ENCODE data around the gene SCYL1. TPM values are rescaled to one million over a fixed set of nuclear protein-coding genes. Genes with fewer than 3 reads are reported as not detected.
A peak's percentile ranks its signal among the peaks of the same experiment; 100 is the strongest.

The SCYL1 gene
- total RNA-seq, 1 experiment from 2014 or later = 53.6 TPM

GRCh38 chr11:65489035-65489705 is 35.7 kb upstream of the SCYL1 start:
- peak overlapping the region; percentile 27 for H3K4me3 Mint-ChIP-seq (ENCODE audit: low read depth, unreplicated experiment)
- no peak for DNase-seq

GRCh38 chr11:65489706-65490320 is 35.1 kb upstream of the SCYL1 start:
- CTCF ChIA-PET = interaction anchor here (1.6 to 3.3 kb wide), 2 partner anchors 11 to 18 kb away, joined by 5 to 20 read pairs; no protein-coding TSS in a partner anchor
- Mint-ChIP-seq H3K4me3 (ENCODE audit: low read depth, unreplicated experiment) (peak overlapping the region; percentile 27), H3K9me3 (ENCODE audit: low read depth, unreplicated experiment) (no peaks in the 10 kb centered on the region), H3K27ac (ENCODE audit: unreplicated experiment) (peak overlapping the region; percentile 87), H3K36me3 (ENCODE audit: insufficient read depth, unreplicated experiment) (peaks cover 62% of the 10 kb centered on the region), H3K27me3 (ENCODE audit: unreplicated experiment) (no peaks in the 10 kb centered on the region), H3K4me1 (ENCODE audit: low read depth, unreplicated experiment) (peaks cover 89% of the 10 kb centered on the region)
- no peak for DNase-seq
- no TSS peak for BruUV-seq (replicated peaks)
- intact Hi-C loops (cut with micrococcal nuclease; ENCODE audit: unreplicated experiment) = no loop called here
- TF ChIP-seq CTCF (IDR thresholded peaks at IDR 0.05; ENCODE audit: unreplicated experiment) = no peak

More at GRCh38 chr11:65489035-65489705, 35.7 kb upstream of the SCYL1 start:
- Mint-ChIP-seq H3K27me3 (ENCODE audit: unreplicated experiment) (no peaks in the 10 kb centered on the region), H3K36me3 (ENCODE audit: insufficient read depth, unreplicated experiment) (peaks cover 62% of the 10 kb centered on the region), H3K27ac (ENCODE audit: unreplicated experiment) (peak overlapping the region; percentile 94), H3K9me3 (ENCODE audit: low read depth, unreplicated experiment) (no peaks in the 10 kb centered on the region), H3K4me1 (ENCODE audit: low read depth, unreplicated experiment) (peaks cover 84% of the 10 kb centered on the region)
- CTCF ChIA-PET = interaction anchor here (1.0 to 3.3 kb wide), 3 partner anchors 10 to 69 kb away, joined by 4 to 20 read pairs (median 5); no protein-coding TSS in a partner anchor
- BruUV-seq (replicated peaks) = no TSS peak
- TF ChIP-seq CTCF (IDR thresholded peaks at IDR 0.05; ENCODE audit: unreplicated experiment) = no peak
- intact Hi-C loops (cut with micrococcal nuclease; ENCODE audit: unreplicated experiment) = no loop called here

- BruUV-seq (replicated peaks) = no TSS peak
- no peaks in the 10 kb centered on the region for H3K27me3 Mint-ChIP-seq (ENCODE audit: unreplicated experiment)
- no peak for TF ChIP-seq CTCF (IDR thresholded peaks at IDR 0.05; ENCODE audit: unreplicated experiment)
- intact Hi-C loops (cut with micrococcal nuclease; ENCODE audit: unreplicated experiment) = no loop called here
- H3K4me1 Mint-ChIP-seq (ENCODE audit: low read depth, unreplicated experiment) = peaks cover 80% of the 10 kb centered on the region
- H3K4me3 Mint-ChIP-seq (ENCODE audit: low read depth, unreplicated experiment) = peak overlapping the region; percentile 33
- no peak for DNase-seq
- no peaks in the 10 kb centered on the region for H3K9me3 Mint-ChIP-seq (ENCODE audit: low read depth, unreplicated experiment)
- H3K36me3 Mint-ChIP-seq (ENCODE audit: insufficient read depth, unreplicated experiment) = peaks cover 56% of the 10 kb centered on the region
- peak overlapping the region; percentile 87 for H3K27ac Mint-ChIP-seq (ENCODE audit: unreplicated experiment)
- CTCF ChIA-PET = interaction anchor here (0.6 to 3.0 kb wide), 8 partner anchors 9 to 1772 kb away, joined by 3 to 23 read pairs (median 8); no protein-coding TSS in a partner anchor
Observed at GRCh38 chr11:65491163-65491465, 33.8 kb upstream of the SCYL1 start.

- Mint-ChIP-seq H3K4me3 (ENCODE audit: low read depth, unreplicated experiment) (peak overlapping the region; percentile 33), H3K4me1 (ENCODE audit: low read depth, unreplicated experiment) (peaks cover 86% of the 10 kb centered on the region), H3K27me3 (ENCODE audit: unreplicated experiment) (no peaks in the 10 kb centered on the region), H3K27ac (ENCODE audit: unreplicated experiment) (peak overlapping the region; percentile 87), H3K36me3 (ENCODE audit: insufficient read depth, unreplicated experiment) (peaks cover 56% of the 10 kb centered on the region), H3K9me3 (ENCODE audit: low read depth, unreplicated experiment) (no peaks in the 10 kb centered on the region)
- intact Hi-C loops (cut with micrococcal nuclease; ENCODE audit: unreplicated experiment) = no loop called here
- peak; percentile 88 for DNase-seq
- CTCF ChIA-PET = interaction anchor here (0.6 to 3.0 kb wide), 11 partner anchors 8 to 1771 kb away, joined by 3 to 23 read pairs (median 4); no protein-coding TSS in a partner anchor
- BruUV-seq (replicated peaks) = no TSS peak
- TF ChIP-seq CTCF (IDR thresholded peaks at IDR 0.05; ENCODE audit: unreplicated experiment) = no peak
Observed at GRCh38 chr11:65491614-65492386, 33.1 kb upstream of the SCYL1 start.
